Ovary (tissue), 3 donors: ENCODE measurements around the gene FEV.

Experiments used
- CTCF ChIP-seq, 3 donors: fragments of 450-650 bp in 2 of 3; fragments of 200-600 bp in 1 of 3; IDR thresholded peaks; one replicate each; pipeline versions ENCODE4 v1.5.1 to v1.8.0; 2016 to 2022; ENCODE audit warnings: antibody characterized with exemption in 3 of 3, mild to moderate bottlenecking in 1 of 3
- EP300 ChIP-seq: sonication (generic); formaldehyde crosslinking; IDR thresholded peaks from one replicate; pipeline ENCODE4 v1.6.1; 2017; ENCODE audit warnings: antibody characterized with exemption
- donor health status: DM: no; HTN: no; CAD: no.

- TF ChIP-seq CTCF (IDR thresholded peaks at IDR 0.05) = no peak
- no peak for TF ChIP-seq EP300
Measured at GRCh38 chr2:219021591-219021990, 36.6 kb upstream of the FEV start.
